ENCODE measurements around the gene RALY. TPM values are rescaled to one million over a fixed set of nuclear protein-coding genes. Genes with fewer than 3 reads are reported as not detected.

Gene RALY
- total RNA-seq, 1 donor from 2014 or later: 61.7 TPM

- DNase-seq (ENCODE audit: low read depth in 2 of 2): no peak
These were observed 53.4 kb downstream of the RALY start for GRCh38 chr20:34047010-34047687.

DNA sequence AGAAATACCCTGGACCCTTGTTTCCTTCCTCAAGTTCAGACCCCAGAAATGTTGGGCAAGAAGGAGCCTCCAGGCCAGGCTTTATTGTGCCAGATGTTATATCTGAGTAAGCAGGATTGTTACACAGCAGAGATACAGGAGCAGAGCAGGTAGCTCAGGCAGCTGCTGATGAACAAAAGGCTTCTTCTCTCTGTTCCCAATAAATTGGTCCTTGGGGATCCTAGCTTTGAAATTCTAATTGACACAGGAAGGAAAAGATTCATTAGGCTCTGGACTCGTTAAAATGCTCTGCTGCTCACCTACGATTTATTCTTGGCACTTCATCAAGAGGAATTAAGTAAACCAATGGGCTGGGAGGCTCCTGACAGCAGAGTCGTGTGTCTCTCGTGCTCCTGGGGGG, 54.2 kb downstream of the RALY start:
- no peak for DNase-seq (ENCODE audit: low read depth in 2 of 2)

DNA sequence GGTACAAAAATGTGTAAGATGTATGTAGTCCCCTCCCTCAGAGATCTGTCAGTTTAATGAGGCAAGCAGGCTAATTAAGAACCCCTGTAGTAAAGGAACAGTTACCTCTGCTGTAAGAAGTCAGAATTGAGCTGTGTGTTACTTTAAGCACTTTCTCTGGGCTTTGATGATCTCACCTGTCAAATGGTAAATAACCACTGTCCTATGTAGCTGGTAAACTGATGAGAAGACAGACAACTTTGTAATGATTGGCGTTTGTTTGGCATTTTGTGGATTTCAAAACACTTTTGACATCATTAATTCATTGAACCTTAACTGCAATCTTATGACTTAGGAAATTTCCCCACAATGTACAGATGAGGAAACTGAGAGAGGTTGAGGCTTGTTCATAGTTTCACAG, 55.7 kb downstream of the RALY start:
- DNase-seq (ENCODE audit: low read depth in 2 of 2): no peak

GRCh38 chr20:34049897-34050695, 56.4 kb downstream of the RALY start:
- DNase-seq (ENCODE audit: low read depth in 2 of 2): no peak

DNA sequence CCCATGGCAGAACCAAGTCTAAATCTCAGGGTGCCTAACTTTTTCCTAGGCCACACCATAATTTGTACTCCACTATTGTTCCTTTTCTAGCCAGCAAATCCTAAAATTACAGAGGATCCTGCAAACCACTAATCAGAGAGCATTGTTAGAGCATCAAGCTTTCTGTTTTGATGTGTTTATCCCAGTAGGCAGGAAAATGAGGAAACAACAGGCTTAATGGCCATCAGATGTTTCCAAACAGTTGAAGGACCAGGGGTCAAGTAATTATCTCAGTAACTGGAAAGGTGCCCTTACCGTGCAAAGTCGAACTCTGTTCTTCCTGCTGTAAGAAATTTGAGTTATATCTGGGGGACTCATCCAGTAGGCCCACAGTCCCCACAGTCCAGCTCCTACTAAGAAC, 58.7 kb downstream of the RALY start:
- peak; percentile 59 to 69 for DNase-seq (ENCODE audit: low read depth in 2 of 2)

DNA sequence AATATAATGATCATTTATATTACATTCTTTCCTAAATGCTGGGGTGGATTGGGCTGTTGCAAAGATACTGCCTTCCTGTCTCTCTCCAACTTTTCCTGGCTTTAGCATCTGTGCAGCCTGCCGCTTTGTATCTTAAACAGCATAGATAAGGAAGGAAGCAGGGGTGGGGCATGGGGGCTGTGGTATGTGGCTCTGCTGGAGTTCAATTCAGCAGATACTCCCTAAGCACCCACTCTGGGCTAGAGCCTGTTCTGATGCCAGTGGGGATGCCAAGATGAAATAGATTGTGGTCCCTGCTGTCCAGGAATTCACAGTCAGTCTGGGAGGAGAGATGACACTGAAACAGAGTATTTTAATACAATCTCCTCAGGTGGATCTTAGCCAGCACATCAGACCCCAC, 61.6 kb downstream of the RALY start:
- DNase-seq (ENCODE audit: low read depth in 2 of 2): peak; percentile 16 to 20

GRCh38 chr20:34058831-34059230, 65.1 kb downstream of the RALY start:
- DNase-seq (ENCODE audit: low read depth in 2 of 2): peak; percentile 10 to 78

GRCh38 chr20:34060970-34061369, 67.3 kb downstream of the RALY start:
- DNase-seq (ENCODE audit: low read depth in 2 of 2): no peak

GRCh38 chr20:34061695-34062094, 68.0 kb downstream of the RALY start:
- DNase-seq (ENCODE audit: low read depth in 2 of 2): no peak

DNA sequence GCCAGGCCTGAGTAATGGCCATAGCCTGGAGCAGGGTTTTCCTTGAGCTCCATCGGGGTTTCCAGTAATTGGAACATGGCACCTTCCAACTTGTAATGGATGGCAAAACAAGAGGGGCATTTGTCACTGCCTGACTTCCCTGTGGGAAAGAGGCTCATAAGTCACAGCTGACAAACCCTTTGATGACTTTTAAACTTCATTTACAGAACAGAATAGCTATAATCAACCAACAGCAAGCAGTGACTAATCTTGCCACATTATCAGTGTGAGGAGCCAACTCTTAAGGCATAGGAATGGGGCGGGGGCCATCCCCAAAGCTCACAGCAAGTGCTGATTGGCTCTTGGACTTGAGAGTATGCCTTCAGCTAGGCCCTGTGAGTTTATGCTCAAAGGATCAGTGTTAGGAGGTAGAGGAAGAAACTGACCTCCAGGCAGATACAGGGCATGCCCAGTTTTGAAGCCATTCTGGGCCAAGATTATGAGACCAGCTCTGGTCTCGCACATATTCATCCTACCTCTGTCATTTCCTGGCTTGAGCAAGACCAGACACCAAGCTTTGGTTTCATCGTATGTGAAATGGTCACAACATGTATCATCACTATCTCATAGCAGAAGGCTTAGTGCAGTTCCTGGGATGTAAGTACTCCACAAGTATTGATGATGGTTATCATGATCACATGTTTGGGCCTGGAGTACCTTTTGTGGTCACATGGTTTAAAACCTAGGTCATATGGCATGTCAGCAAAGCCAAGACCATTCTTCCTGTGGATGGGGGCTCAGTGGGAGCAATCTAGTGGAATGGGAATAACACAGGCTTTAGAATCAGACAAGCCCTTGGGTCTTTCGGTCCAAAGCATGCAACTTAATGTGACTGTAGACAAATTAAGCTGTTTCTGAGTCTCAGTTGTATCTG, 69.1 kb downstream of the RALY start:
- DNase-seq (ENCODE audit: low read depth in 2 of 2): no peak

GRCh38 chr20:34064286-34064685, 70.6 kb downstream of the RALY start:
- DNase-seq (ENCODE audit: low read depth in 2 of 2): no peak

GRCh38 chr20:34065260-34065659, 71.5 kb downstream of the RALY start:
- peak in 1 of 2 donors; percentile 72 for DNase-seq (ENCODE audit: low read depth in 2 of 2)

DNA sequence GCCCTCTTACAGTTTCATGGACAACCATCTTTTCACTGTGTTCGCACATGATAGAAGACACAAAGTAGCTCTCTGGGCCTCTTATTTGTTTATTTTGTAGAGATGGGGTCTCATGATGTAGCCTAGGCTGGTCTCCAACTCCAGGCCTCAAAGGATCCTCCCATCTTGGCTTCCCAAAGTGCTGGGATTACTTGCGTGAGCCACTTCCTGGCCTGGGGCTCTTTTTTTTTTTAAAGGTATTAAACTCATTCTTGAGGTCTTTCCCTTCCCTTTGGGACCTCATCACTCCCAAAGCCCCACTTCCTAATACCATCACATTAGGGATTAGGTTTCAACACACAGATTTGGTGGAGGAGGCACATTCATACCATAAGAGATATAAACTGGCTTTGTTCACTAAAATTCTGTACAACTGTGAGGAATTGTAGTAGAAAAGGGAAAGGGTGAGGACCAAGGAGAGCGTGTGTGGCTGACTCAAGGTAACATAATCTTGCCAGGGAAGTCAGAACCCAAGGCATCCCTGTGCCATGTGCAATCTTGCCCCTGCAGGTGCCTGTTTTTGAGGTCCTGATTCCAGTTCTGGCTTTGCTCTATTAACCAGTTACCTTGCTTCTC, 72.9 kb downstream of the RALY start:
- DNase-seq (ENCODE audit: low read depth in 2 of 2): no peak

DNA sequence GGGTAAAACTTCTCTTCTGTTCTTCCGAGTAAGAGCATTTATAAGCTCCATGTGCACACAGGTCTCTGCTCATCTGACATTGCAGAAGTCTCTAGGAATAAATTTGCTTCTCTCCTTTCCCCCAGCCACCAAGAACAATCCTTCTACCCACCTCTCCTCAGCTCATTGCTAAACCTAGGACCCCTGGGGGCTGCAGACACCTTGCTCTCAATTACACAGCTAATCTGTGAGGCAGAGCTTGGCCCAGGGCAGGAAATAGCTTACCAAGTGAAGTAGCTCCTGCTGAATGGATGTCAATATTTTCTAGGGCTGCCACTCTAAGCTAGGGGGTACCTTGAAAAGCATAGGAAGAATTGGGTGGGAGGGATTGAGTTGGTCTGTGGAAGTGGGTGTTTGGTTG, 74.3 kb downstream of the RALY start:
- DNase-seq (ENCODE audit: low read depth in 2 of 2): no peak

DNA sequence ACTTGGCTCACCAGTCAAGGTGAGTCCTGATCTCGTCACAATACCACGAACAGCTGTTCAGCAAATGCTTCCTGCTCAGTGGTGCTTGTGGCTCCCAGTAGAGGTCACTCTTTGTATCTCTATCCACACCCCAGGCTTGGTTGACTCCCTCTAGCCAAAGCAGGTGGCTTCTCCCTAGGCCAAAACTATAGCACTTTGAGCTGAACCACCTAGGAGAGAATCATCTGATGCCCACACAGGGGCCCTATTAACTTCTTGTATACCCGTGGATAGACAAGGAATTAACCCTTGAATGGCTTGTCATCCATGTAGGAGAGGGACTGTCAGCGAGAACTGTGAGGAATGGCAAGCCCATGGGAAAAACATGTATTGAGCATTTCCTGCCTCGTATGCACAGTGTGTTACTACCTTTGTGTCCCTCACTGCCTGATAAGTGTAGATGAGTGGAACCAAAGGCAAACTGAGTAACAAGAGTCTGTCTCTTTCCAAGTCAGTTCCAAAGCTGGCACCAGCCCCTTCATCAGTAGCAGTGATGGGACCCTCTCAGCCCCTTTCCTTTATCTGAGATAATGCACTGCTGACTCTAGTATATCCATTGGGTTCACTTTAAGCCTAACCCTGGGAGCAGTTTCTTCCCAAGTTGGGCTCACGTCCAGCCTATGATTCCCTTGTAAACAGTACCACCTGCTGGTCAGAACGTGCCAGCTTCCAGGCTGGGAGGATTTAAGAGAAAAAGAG, 75.8 kb downstream of the RALY start:
- peak; percentile 88 to 91 for DNase-seq (ENCODE audit: low read depth in 2 of 2)

DNA sequence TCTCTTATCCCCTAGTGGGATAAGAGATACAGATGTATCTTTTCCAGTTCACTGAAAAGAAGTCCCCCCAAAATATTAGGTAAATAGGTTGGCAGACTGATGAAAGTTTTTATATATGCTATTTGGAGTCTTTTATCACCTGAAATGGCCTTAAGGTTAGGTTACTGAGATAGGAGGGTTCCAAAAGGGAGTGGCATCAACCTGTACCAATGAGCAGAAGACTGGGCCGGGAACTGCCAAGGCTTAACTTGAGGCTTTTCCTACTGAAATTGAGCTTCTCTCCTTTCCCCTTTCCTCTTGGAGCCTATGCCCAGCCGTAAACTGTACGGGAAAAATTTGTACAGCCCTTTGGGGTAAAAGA, 76.3 kb downstream of the RALY start:
- no peak for DNase-seq (ENCODE audit: low read depth in 2 of 2)

GRCh38 chr20:34070859-34071258, 77.1 kb downstream of the RALY start:
- no peak for DNase-seq (ENCODE audit: low read depth in 2 of 2)

GRCh38 chr20:34072076-34072475, 78.4 kb downstream of the RALY start:
- DNase-seq (ENCODE audit: low read depth in 2 of 2): no peak

- DNase-seq (ENCODE audit: low read depth in 2 of 2): no peak
These were observed 79.1 kb downstream of the RALY start for GRCh38 chr20:34072778-34073177.

- DNase-seq (ENCODE audit: low read depth in 2 of 2): no peak
These were observed 80.5 kb downstream of the RALY start for GRCh38 chr20:34074101-34074760.
